HEK293 (cell line): Measurements from ENCODE around the gene PLCB1.

Experiments used
- CTCF ChIA-PET: fragments of 350-600 bp; formaldehyde crosslinking; extraction: SDS; loops from one replicate; lab custom pipeline; 2021; ENCODE audit warnings: antibody characterized with exemption; lab: Yijun Ruan, JAX
- POLR2A ChIA-PET: fragments of 300-600 bp; formaldehyde crosslinking; extraction: SDS; loops from one replicate; lab custom pipeline; 2020; ENCODE audit warnings: antibody characterized with exemption, inconsistent platforms; lab: Yijun Ruan, JAX
- H3K27ac ChIP-seq: fragments of 200-500 bp; sonication (Bioruptor generic); 2 replicates; pipeline ENCODE4 v1.5.1; 2014; ENCODE audit warnings: low read depth, low read length, control low read depth, inconsistent platforms; ENCODE audit errors: extremely low read depth
- H3K36me3 ChIP-seq, 2 experiments: fragments of 200-500 bp in 1 of 2; sonication (Bioruptor generic) in 1 of 2; 1 replicate in 1 of 2; 2 replicates in 1 of 2; pipeline ENCODE4 v1.5.1; 2014 to 2017; ENCODE audit warnings: inconsistent platforms in 2 of 2, low read length in 2 of 2; ENCODE audit not compliant: control insufficient read depth in 2 of 2, insufficient read depth in 1 of 2
- H3K4me1 ChIP-seq: fragments of 200-500 bp; sonication (Bioruptor generic); 2 replicates; pipeline ENCODE4 v1.5.1; 2014; ENCODE audit warnings: mild to moderate bottlenecking, low read length, inconsistent platforms; ENCODE audit not compliant: control insufficient read depth, insufficient read depth
- H3K4me3 ChIP-seq: 2 replicates; pipeline ENCODE4 v1.5.1; 2011; ENCODE audit warnings: low read depth, mild to moderate bottlenecking, control low read depth, low read length, moderate library complexity
- H3K9me3 ChIP-seq: fragments of 200-500 bp; sonication (Bioruptor generic); 2 replicates; pipeline ENCODE4 v1.5.1; 2014; ENCODE audit warnings: low read depth, low read length, inconsistent platforms; ENCODE audit not compliant: control insufficient read depth, insufficient read depth
- FEZF1 ChIP-seq: fragments of 450-650 bp; formaldehyde crosslinking; IDR thresholded peaks from 2 replicates; pipeline ENCODE4 v1.5.1; 2016; ENCODE audit warnings: missing biosample characterization, missing genetic modification characterization
- GLI2 ChIP-seq: fragments of 450-650 bp; formaldehyde crosslinking; IDR thresholded peaks from 2 replicates; pipeline ENCODE4; 2017; ENCODE audit warnings: missing biosample characterization, missing genetic modification characterization, low read depth, borderline replicate concordance
- KLF16 ChIP-seq: fragments of 450-650 bp; formaldehyde crosslinking; IDR thresholded peaks from 2 replicates; pipeline ENCODE4 v1.5.1; 2017; ENCODE audit warnings: missing biosample characterization, missing genetic modification characterization
- MEIS1 ChIP-seq: sonication (generic); formaldehyde crosslinking; IDR thresholded peaks from 2 replicates; pipeline ENCODE4 v1.8.1; 2022; ENCODE audit warnings: missing genetic modification reagents, mild to moderate bottlenecking, borderline replicate concordance
- TRIM28 ChIP-seq: IDR thresholded peaks from 2 replicates; pipeline ENCODE4 v1.6.1; 2011; ENCODE audit warnings: low read length, control low read depth, borderline replicate concordance
- ZBTB6 ChIP-seq: fragments of 450-650 bp; formaldehyde crosslinking; IDR thresholded peaks from 2 replicates; pipeline ENCODE4 v1.5.1; 2017; ENCODE audit warnings: missing biosample characterization, missing genetic modification characterization
- ZFP37 ChIP-seq: fragments of 450-650 bp; formaldehyde crosslinking; IDR thresholded peaks from 2 replicates; pipeline ENCODE4 v1.5.1; 2016; ENCODE audit warnings: missing biosample characterization, missing genetic modification characterization
- ZNF114 ChIP-seq: fragments of 450-650 bp; formaldehyde crosslinking; IDR thresholded peaks from 2 replicates; pipeline ENCODE4 v1.5.0; 2017; ENCODE audit warnings: missing biosample characterization, missing genetic modification characterization
- ZNF23 ChIP-seq: fragments of 450-650 bp; formaldehyde crosslinking; IDR thresholded peaks from 2 replicates; pipeline ENCODE4 v1.5.1; 2016; ENCODE audit warnings: missing biosample characterization, missing genetic modification characterization, borderline replicate concordance
- ZNF239 ChIP-seq: fragments of 450-650 bp; formaldehyde crosslinking; IDR thresholded peaks from 2 replicates; pipeline ENCODE4 v1.5.1; 2016; ENCODE audit warnings: missing biosample characterization, missing genetic modification characterization
- ZNF292 ChIP-seq: fragments of 450-650 bp; formaldehyde crosslinking; IDR thresholded peaks from 2 replicates; pipeline ENCODE4 v1.5.1; 2016; ENCODE audit warnings: low read depth, missing biosample characterization, missing genetic modification characterization, borderline replicate concordance
- ZNF324 ChIP-seq: fragments of 450-650 bp; formaldehyde crosslinking; IDR thresholded peaks from 2 replicates; pipeline ENCODE4 v1.5.1; 2016; ENCODE audit warnings: missing biosample characterization, missing genetic modification characterization
- ZNF423 ChIP-seq: fragments of 450-650 bp; formaldehyde crosslinking; IDR thresholded peaks from 2 replicates; pipeline ENCODE4 v1.5.1; 2016; ENCODE audit warnings: missing biosample characterization, missing genetic modification characterization
- ZNF518A ChIP-seq: fragments of 450-650 bp; formaldehyde crosslinking; conservative IDR thresholded peaks from 2 replicates; pipeline ENCODE4 v1.5.1; 2016; ENCODE audit warnings: low read depth, missing biosample characterization, missing genetic modification characterization
- ZNF549 ChIP-seq: fragments of 450-650 bp; IDR thresholded peaks from 2 replicates; pipeline ENCODE4 v1.5.1; 2018; ENCODE audit warnings: missing biosample characterization, missing genetic modification characterization, mild to moderate bottlenecking, inconsistent platforms, moderate library complexity
- ZNF624 ChIP-seq: fragments of 450-650 bp; formaldehyde crosslinking; IDR thresholded peaks from 2 replicates; pipeline ENCODE4 v1.5.1; 2017; ENCODE audit warnings: missing biosample characterization, missing genetic modification characterization
- ZNF701 ChIP-seq: fragments of 450-650 bp; formaldehyde crosslinking; IDR thresholded peaks from 2 replicates; pipeline ENCODE4 v1.5.1; 2016; ENCODE audit warnings: missing biosample characterization, missing genetic modification characterization
- ZNF768 ChIP-seq: fragments of 450-650 bp; formaldehyde crosslinking; IDR thresholded peaks from 2 replicates; pipeline ENCODE4 v1.5.1; 2018; ENCODE audit warnings: missing biosample characterization, mild to moderate bottlenecking, missing genetic modification characterization
- ZSCAN18 ChIP-seq: fragments of 450-650 bp; formaldehyde crosslinking; IDR thresholded peaks from 2 replicates; pipeline ENCODE4 v1.5.1; 2016; ENCODE audit warnings: missing biosample characterization, missing genetic modification characterization
- TF ChIP-seq, protein P1 (sequence below): fragments of 450-650 bp; formaldehyde crosslinking; IDR thresholded peaks from 2 replicates; pipeline ENCODE4 v1.5.1; 2016; ENCODE audit warnings: missing biosample characterization, missing genetic modification characterization
- TF ChIP-seq, protein P2 (sequence below): fragments of 450-650 bp; formaldehyde crosslinking; IDR thresholded peaks from 2 replicates; pipeline ENCODE4 v1.5.1; 2016; ENCODE audit warnings: missing biosample characterization, missing genetic modification characterization
- TF ChIP-seq, protein P3 (sequence below): fragments of 450-650 bp; formaldehyde crosslinking; IDR thresholded peaks from 2 replicates; pipeline ENCODE4 v1.5.1; 2016; ENCODE audit warnings: missing biosample characterization, missing genetic modification characterization
- TF ChIP-seq, protein P4 (sequence below): fragments of 450-650 bp; formaldehyde crosslinking; IDR thresholded peaks from 2 replicates; pipeline ENCODE4 v1.5.1; 2016; ENCODE audit warnings: missing biosample characterization, missing genetic modification characterization

Gene PLCB1

DNA sequence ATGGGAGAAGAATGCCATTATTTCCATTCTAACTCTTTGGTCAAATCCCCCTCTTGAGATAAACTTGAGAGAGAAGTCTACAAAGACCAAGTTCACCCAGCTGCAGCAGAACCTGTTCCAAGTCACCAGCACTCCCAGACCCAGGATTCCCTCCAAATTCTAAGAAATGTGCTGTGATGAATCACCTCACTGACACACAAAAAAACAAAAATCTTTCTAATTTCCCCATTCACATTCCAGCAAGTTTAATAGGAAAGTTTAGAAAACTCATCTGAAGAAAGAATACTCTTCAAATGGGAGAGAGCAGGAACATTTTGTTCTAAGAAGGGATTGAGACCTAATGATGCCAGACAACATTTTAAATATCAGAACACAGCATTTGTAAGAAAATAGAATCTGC lies 723.2 kb downstream of the PLCB1 start:
- no peaks in the 10 kb centered on the region; the same call in 1 of the 2 replicates for H3K9me3 ChIP-seq
- no peak for TF ChIP-seq ZSCAN18 (tag by site-specific recombination)
- no peak for TF ChIP-seq ZNF114 (tag by site-specific recombination)
- no peak for TF ChIP-seq ZFP37 (tag by site-specific recombination)
- no peak for TF ChIP-seq ZNF423
- no peak for TF ChIP-seq ZNF768 (tag by site-specific recombination)
- TF ChIP-seq GLI2 (tag by site-specific recombination) = no peak
- TF ChIP-seq ZNF624 (tag by site-specific recombination) = no peak
- TF ChIP-seq ZNF239 (tag by site-specific recombination) = no peak
- no peak for TF ChIP-seq ZNF549
- TF ChIP-seq MEIS1 (CRISPR knock-in tag) = no peak
- no peak for TF ChIP-seq ZNF518A (tag by site-specific recombination)
- TF ChIP-seq, protein P1, sequence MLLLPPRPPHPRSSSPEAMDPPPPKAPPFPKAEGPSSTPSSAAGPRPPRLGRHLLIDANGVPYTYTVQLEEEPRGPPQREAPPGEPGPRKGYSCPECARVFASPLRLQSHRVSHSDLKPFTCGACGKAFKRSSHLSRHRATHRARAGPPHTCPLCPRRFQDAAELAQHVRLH (tag by site-specific recombination) = no peak
- TF ChIP-seq ZNF292 (tag by site-specific recombination) = no peak
- no peak for TF ChIP-seq FEZF1 (tag by site-specific recombination)
- H3K4me1 ChIP-seq = peaks cover 3% of the 10 kb centered on the region; the same call in 1 of the 2 replicates
- CTCF ChIA-PET = interaction anchor here (0.8 kb wide), 1 partner anchor 537 kb away, joined by 3 read pairs; no protein-coding TSS in a partner anchor
- H3K4me3 ChIP-seq = no peak overlapping the region
- no peaks in the 10 kb centered on the region for H3K36me3 ChIP-seq
- POLR2A ChIA-PET = no interaction called here
- H3K27ac ChIP-seq = no peak overlapping the region

- ChIA-PET CTCF (interaction anchor here (0.7 kb wide), 1 partner anchor 45 kb away, joined by 3 read pairs; no protein-coding TSS in a partner anchor), POLR2A (no interaction called here)
- Histone ChIP-seq H3K4me1 (peaks cover 3% of the 10 kb centered on the region; the same call in 1 of the 2 replicates), H3K27ac (no peak overlapping the region), H3K9me3 (no peaks in the 10 kb centered on the region; the same call in 1 of the 2 replicates), H3K4me3 (no peak overlapping the region), H3K36me3 (no peaks in the 10 kb centered on the region)
- TF ChIP-seq, protein P2, sequence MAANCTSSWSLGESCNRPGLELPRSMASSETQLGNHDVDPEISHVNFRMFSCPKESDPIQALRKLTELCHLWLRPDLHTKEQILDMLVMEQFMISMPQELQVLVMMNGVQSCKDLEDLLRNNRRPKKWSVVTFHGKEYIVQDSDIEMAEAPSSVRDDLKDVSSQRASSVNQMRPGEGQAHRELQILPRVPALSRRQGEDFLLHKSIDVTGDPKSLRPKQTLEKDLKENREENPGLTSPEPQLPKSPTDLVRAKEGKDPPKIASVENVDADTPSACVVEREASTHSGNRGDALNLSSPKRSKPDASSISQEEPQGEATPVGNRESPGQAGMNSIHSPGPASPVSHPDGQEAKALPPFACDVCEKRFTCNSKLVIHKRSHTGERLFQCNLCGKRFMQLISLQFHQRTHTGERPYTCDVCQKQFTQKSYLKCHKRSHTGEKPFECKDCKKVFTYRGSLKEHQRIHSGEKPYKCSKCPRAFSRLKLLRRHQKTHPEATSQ (tag by site-specific recombination) = no peak
- TF ChIP-seq, protein P3, sequence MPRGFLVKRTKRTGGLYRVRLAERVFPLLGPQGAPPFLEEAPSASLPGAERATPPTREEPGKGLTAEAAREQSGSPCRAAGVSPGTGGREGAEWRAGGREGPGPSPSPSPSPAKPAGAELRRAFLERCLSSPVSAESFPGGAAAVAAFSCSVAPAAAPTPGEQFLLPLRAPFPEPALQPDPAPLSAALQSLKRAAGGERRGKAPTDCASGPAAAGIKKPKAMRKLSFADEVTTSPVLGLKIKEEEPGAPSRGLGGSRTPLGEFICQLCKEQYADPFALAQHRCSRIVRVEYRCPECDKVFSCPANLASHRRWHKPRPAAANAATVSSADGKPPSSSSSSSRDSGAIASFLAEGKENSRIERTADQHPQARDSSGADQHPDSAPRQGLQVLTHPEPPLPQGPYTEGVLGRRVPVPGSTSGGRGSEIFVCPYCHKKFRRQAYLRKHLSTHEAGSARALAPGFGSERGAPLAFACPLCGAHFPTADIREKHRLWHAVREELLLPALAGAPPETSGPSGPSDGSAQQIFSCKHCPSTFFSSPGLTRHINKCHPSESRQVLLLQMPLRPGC (tag by site-specific recombination) = no peak
- TF ChIP-seq ZNF701 (tag by site-specific recombination) (no peak), ZNF23 (no peak), KLF16 (no peak), ZBTB6 (tag by site-specific recombination) (no peak), ZNF324 (no peak), TRIM28 (no peak)
- TF ChIP-seq, protein P4, sequence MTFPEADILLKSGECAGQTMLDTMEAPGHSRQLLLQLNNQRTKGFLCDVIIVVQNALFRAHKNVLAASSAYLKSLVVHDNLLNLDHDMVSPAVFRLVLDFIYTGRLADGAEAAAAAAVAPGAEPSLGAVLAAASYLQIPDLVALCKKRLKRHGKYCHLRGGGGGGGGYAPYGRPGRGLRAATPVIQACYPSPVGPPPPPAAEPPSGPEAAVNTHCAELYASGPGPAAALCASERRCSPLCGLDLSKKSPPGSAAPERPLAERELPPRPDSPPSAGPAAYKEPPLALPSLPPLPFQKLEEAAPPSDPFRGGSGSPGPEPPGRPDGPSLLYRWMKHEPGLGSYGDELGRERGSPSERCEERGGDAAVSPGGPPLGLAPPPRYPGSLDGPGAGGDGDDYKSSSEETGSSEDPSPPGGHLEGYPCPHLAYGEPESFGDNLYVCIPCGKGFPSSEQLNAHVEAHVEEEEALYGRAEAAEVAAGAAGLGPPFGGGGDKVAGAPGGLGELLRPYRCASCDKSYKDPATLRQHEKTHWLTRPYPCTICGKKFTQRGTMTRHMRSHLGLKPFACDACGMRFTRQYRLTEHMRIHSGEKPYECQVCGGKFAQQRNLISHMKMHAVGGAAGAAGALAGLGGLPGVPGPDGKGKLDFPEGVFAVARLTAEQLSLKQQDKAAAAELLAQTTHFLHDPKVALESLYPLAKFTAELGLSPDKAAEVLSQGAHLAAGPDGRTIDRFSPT = no peak
Observed at GRCh38 chr20:8856668-8857067, 724.6 kb downstream of the PLCB1 start.
